Occipital lobe (tissue), 2 donors: ENCODE results near the gene PGM1. TPM values are rescaled to one million over a fixed set of nuclear protein-coding genes. Genes with fewer than 3 reads are reported as not detected.

Source experiments
- DNase-seq: peaks from one replicate; lab custom pipeline; 2025; lab: John Stamatoyannopoulos, UW
- total RNA-seq: library from RNA; depleted of rRNA; stranded (reverse); fragments of >200 nt; gene quantifications from one replicate; pipeline ENCODE4 v1.2.3, GENCODE V29; 2014

Gene PGM1
- total RNA-seq, 1 donor from 2014 or later: 20.6 TPM

GRCh38 chr1:63601061-63601460, 7.8 kb downstream of the PGM1 start:
- DNase-seq: no peak

GRCh38 chr1:63601463-63601862, 8.3 kb downstream of the PGM1 start:
- DNase-seq: no peak

GRCh38 chr1:63601912-63602311, 8.7 kb downstream of the PGM1 start:
- DNase-seq: no peak

GRCh38 chr1:63602629-63603028, 9.4 kb downstream of the PGM1 start:
- DNase-seq: no peak

GRCh38 chr1:63603810-63604209, 10.6 kb downstream of the PGM1 start:
- no peak for DNase-seq

- no peak for DNase-seq
These were observed 14.1 kb downstream of the PGM1 start for GRCh38 chr1:63607322-63607721.

GRCh38 chr1:63611231-63611630, 18.0 kb downstream of the PGM1 start:
- DNase-seq: no peak

GRCh38 chr1:63612564-63612963, 19.4 kb downstream of the PGM1 start:
- no peak for DNase-seq

GRCh38 chr1:63612971-63613370, 19.8 kb downstream of the PGM1 start:
- DNase-seq: no peak

GRCh38 chr1:63615768-63616420, 22.7 kb downstream of the PGM1 start:
- DNase-seq: no peak

GRCh38 chr1:63617450-63617849, 24.2 kb downstream of the PGM1 start:
- DNase-seq: no peak

- DNase-seq: no peak
These were observed 24.8 kb downstream of the PGM1 start for GRCh38 chr1:63618011-63618410.

GRCh38 chr1:63619558-63619957, 26.3 kb downstream of the PGM1 start:
- no peak for DNase-seq

GRCh38 chr1:63620671-63621070, 27.5 kb downstream of the PGM1 start:
- DNase-seq: no peak

- no peak for DNase-seq
These were observed 27.9 kb downstream of the PGM1 start for GRCh38 chr1:63621075-63621474.

GRCh38 chr1:63621698-63622097, 28.5 kb downstream of the PGM1 start:
- DNase-seq: no peak

GRCh38 chr1:63622849-63623566, 29.8 kb downstream of the PGM1 start:
- DNase-seq: no peak

GRCh38 chr1:63623952-63624351, 30.7 kb downstream of the PGM1 start:
- no peak for DNase-seq

GRCh38 chr1:63624911-63625310, 31.7 kb downstream of the PGM1 start:
- DNase-seq: no peak

GRCh38 chr1:63626222-63626621, 33.0 kb downstream of the PGM1 start:
- DNase-seq: no peak

- no peak for DNase-seq
These were observed 35.4 kb downstream of the PGM1 start for GRCh38 chr1:63628607-63629006.

- no peak for DNase-seq
These were observed 37.0 kb downstream of the PGM1 start for GRCh38 chr1:63630238-63630637.

- no peak for DNase-seq
These were observed 37.5 kb downstream of the PGM1 start for GRCh38 chr1:63630666-63631065.
